SU-DHL-6 (cell line): ENCODE results near the gene SLC8B1.

Experiments used
- H2AFZ ChIP-seq: fragments of 200-600 bp; sonication (generic); 2 replicates; pipeline ENCODE4 v1.6.1; 2014; ENCODE audit warnings: low read depth, mild to moderate bottlenecking, moderate library complexity, mixed read lengths, antibody characterized with exemption, low read length; ENCODE audit not compliant: severe bottlenecking
- H3F3A ChIP-seq: fragments of 200-600 bp; shearing (Covaris generic); 2 replicates; pipeline ENCODE4 v1.6.0; 2016; ENCODE audit warnings: antibody characterized with exemption, mild to moderate bottlenecking; ENCODE audit not compliant: insufficient read depth
- H3K27ac ChIP-seq: fragments of 200-600 bp; sonication (generic); 2 replicates; pipeline ENCODE4 v1.5.1; 2016; ENCODE audit warnings: low read depth, mild to moderate bottlenecking, low read length, moderate library complexity, mixed read lengths
- H3K27me3 ChIP-seq: fragments of 200-600 bp; sonication (generic), shearing (Covaris generic); 2 replicates; pipeline ENCODE4 v1.6.0; 2014; ENCODE audit warnings: mild to moderate bottlenecking, low read length
- H3K36me3 ChIP-seq: fragments of 200-600 bp; sonication (generic); 2 replicates; pipeline ENCODE4 v1.6.1; 2014; ENCODE audit warnings: mild to moderate bottlenecking, low read length, mixed read lengths
- H3K4me2 ChIP-seq: fragments of 300-600, 200-600 bp; shearing (Covaris generic), sonication (generic); 2 replicates; pipeline ENCODE4 v1.6.0; 2014; ENCODE audit warnings: low read length, low read depth, mild to moderate bottlenecking; ENCODE audit not compliant: poor library complexity, severe bottlenecking
- H3K4me3 ChIP-seq: fragments of 200-600 bp; sonication (generic); 2 replicates; pipeline ENCODE4 v1.5.1; 2014; ENCODE audit warnings: antibody characterized with exemption, low read length, mild to moderate bottlenecking, mixed read lengths; ENCODE audit not compliant: insufficient read depth, poor library complexity, severe bottlenecking
- H3K79me2 ChIP-seq: fragments of 200-600 bp; sonication (generic); 2 replicates; pipeline ENCODE4 v1.6.1; 2014; ENCODE audit warnings: mild to moderate bottlenecking, low read length, moderate library complexity; ENCODE audit not compliant: insufficient read depth
- H3K9ac ChIP-seq: fragments of 200-600 bp; sonication (generic); 2 replicates; pipeline ENCODE4 v1.7.0; 2014; ENCODE audit warnings: mild to moderate bottlenecking, low read length
- H3K9me2 ChIP-seq: fragments of 200-600 bp; sonication (generic); replicated peaks from 2 replicates; pipeline ENCODE4 v1.6.1; 2014; ENCODE audit warnings: low read length; ENCODE audit not compliant: insufficient read depth
- H3K9me3 ChIP-seq: fragments of 200-600 bp; sonication (generic); 2 replicates; pipeline ENCODE4 v1.6.1; 2014; ENCODE audit warnings: low read length, mixed read lengths; ENCODE audit not compliant: insufficient read depth
- H4K20me1 ChIP-seq: fragments of 200-600 bp; sonication (generic); 2 replicates; pipeline ENCODE4 v1.6.1; 2014; ENCODE audit warnings: low read depth, mild to moderate bottlenecking, antibody characterized with exemption, low read length, moderate library complexity, mixed read lengths
- CTCF ChIP-seq: fragments of 200-600 bp; sonication (generic); IDR thresholded peaks from one replicate; pipeline ENCODE4 v1.5.1; 2017; ENCODE audit warnings: antibody characterized with exemption, mild to moderate bottlenecking, low read length, moderate library complexity; ENCODE audit not compliant: insufficient read depth, poor library complexity, severe bottlenecking
- EZH2phosphoT487 ChIP-seq: fragments of 200-600 bp; sonication (generic), shearing (Covaris generic); conservative IDR thresholded peaks from 2 replicates; pipeline ENCODE4 v1.6.1; 2018; ENCODE audit warnings: mild to moderate bottlenecking, antibody characterized with exemption, low read length, moderate library complexity, mixed read lengths

SLC8B1 gene

GRCh38 chr12:113366827-113367226 is 31.9 kb upstream of the SLC8B1 start:
- Histone ChIP-seq H3K9me3 (no peaks in the 10 kb centered on the region), H3K27me3 (no peaks in the 10 kb centered on the region), H4K20me1 (no peaks in the 10 kb centered on the region), H3K79me2 (no peaks in the 10 kb centered on the region), H3K27ac (no peak overlapping the region), H3K9ac (no peak overlapping the region), H3F3A (no peaks in the 10 kb centered on the region), H3K4me3 (no peak overlapping the region), H3K9me2 (no peaks in the 10 kb centered on the region), H3K4me2 (no peak overlapping the region), H3K36me3 (no peaks in the 10 kb centered on the region), H2AFZ (no peak overlapping the region)
- no peak for TF ChIP-seq CTCF
- TF ChIP-seq EZH2phosphoT487 = no peak

GRCh38 chr12:113365639-113366395 is 30.9 kb upstream of the SLC8B1 start:
- H2AFZ ChIP-seq = no peak overlapping the region
- no peaks in the 10 kb centered on the region for H3K9me2 ChIP-seq
- no peaks in the 10 kb centered on the region for H4K20me1 ChIP-seq
- no peak for TF ChIP-seq EZH2phosphoT487
- TF ChIP-seq CTCF = no peak
- no peaks in the 10 kb centered on the region for H3F3A ChIP-seq
- no peaks in the 10 kb centered on the region for H3K9me3 ChIP-seq
- no peak overlapping the region for H3K27ac ChIP-seq
- H3K9ac ChIP-seq = no peak overlapping the region
- no peaks in the 10 kb centered on the region for H3K27me3 ChIP-seq
- no peaks in the 10 kb centered on the region for H3K79me2 ChIP-seq
- H3K4me3 ChIP-seq = no peak overlapping the region
- no peaks in the 10 kb centered on the region for H3K36me3 ChIP-seq
- H3K4me2 ChIP-seq = no peak overlapping the region

GRCh38 chr12:113364698-113365097 is 29.8 kb upstream of the SLC8B1 start:
- Histone ChIP-seq H3K9me3 (no peaks in the 10 kb centered on the region), H3K79me2 (no peaks in the 10 kb centered on the region), H3K9me2 (no peaks in the 10 kb centered on the region), H3K9ac (no peak overlapping the region), H3K27ac (no peak overlapping the region), H2AFZ (no peak overlapping the region), H3F3A (no peaks in the 10 kb centered on the region), H3K4me2 (no peak overlapping the region), H3K27me3 (no peaks in the 10 kb centered on the region), H3K4me3 (no peak overlapping the region), H3K36me3 (no peaks in the 10 kb centered on the region), H4K20me1 (no peaks in the 10 kb centered on the region)
- TF ChIP-seq CTCF = no peak
- no peak for TF ChIP-seq EZH2phosphoT487
